Pancreas (tissue), 10 donors: ENCODE data around the gene GSTM3. TPM values are rescaled to one million over a fixed set of nuclear protein-coding genes. Genes with fewer than 3 reads are reported as not detected.

ENCODE experiments used
- ATAC-seq, 4 donors: fragments of 200-7000 bp; cut with Tn5 transposase; one replicate each; pipeline versions ENCODE4 v1.8.0 to v1.9.1; 2020; ENCODE audit warnings: mild to moderate bottlenecking in 4 of 4, moderate library complexity in 4 of 4
- DNase-seq, 6 donors: peaks; one replicate each; pipeline ENCODE4 v3.0.0-alpha.2; 2020
- FAIRE-seq: peaks from 2 replicates; lab custom pipeline; 2012; peaks lifted over from hg19 to GRCh38; lab: Jason Lieb, UNC
- H3K27ac ChIP-seq, 4 donors: fragments of 200-600 bp; sonication (generic); 1 replicate in 3 of 4; 2 replicates in 1 of 4; pipeline versions ENCODE4 v1.5.0 to v1.8.0; 2020
- H3K27me3 ChIP-seq, 4 donors: fragments of 200-600 bp; one replicate each; pipeline ENCODE4 v1.8.0; 2021
- H3K36me3 ChIP-seq, 3 donors: fragments of 200-600 bp; sonication (generic) in 1 of 3; one replicate each; pipeline versions ENCODE4 v1.5.0 to v1.8.0; 2020 to 2021
- H3K4me1 ChIP-seq, 3 donors: fragments of 200-600 bp; one replicate each; pipeline ENCODE4 v1.8.0; 2021
- H3K4me3 ChIP-seq, 4 donors: fragments of 200-600 bp; sonication (generic) in 2 of 4; one replicate each; pipeline versions ENCODE4 v1.5.0 to v1.8.0; 2020 to 2021
- H3K9me3 ChIP-seq, 4 donors: fragments of 200-600 bp; one replicate each; pipeline ENCODE4 v1.8.0; 2021
- WGBS, 2 donors: extraction: QIAGEN DNeasy Blood & Tissue Kit; methylation state at CpG; one replicate each; pipeline ENCODE4 v1.1.7; 2013; 5-methylcytosine and 5-hydroxymethylcytosine counted together
- intact Hi-C, 3 donors: fragments of 100-400 bp; cut with DNase I; formaldehyde crosslinking; loops; one replicate each; pipeline versions ENCODE4 v1.11.1 to v1.14.2; 2022
- polyA plus RNA-seq, 2 donors: library from polyadenylated mRNA; stranded (reverse); fragments of 200-250 nt; gene quantifications; one replicate each; pipeline ENCODE4 v1.2.3, GENCODE V29; 2013
- total RNA-seq, 6 donors: library from RNA; stranded (reverse); fragmentation: NEBNext Ultra II Directional in 4 of 6; extraction: Animal tissue kit (Norgen Biotek cat#: 25700) in 4 of 6; gene quantifications; one replicate each; pipeline versions ENCODE4 v1.2.1 to v1.2.4, GENCODE V29; 2021 to 2023
- TF ChIP-seq, protein P1 (sequence below), 4 donors: fragments of 200-600 bp; sonication (generic) in 3 of 4; IDR thresholded peaks; one replicate each; pipeline versions ENCODE4 v1.5.0 to v1.8.0; 2021; ENCODE audit warnings: antibody characterized with exemption in 4 of 4
- donor health status: healthy with polysubstance abuse.
- donor health status: DM: no; HTN: no; CAD: no; lungs with moderate emphysema.
- donor health status: DM: no; HTN: no; CAD: no.
- donor health status: control.
- donor health status: control.
- donor health status: Bipolar disorder and iron deficiency.
- donor health status: DM: yes; HTN: yes; CAD: no.
- donor health status: DM: no; HTN: no; CAD: no.
- donor health status: DM: no; HTN: no; CAD: no.
- donor health status: DM: yes; HTN: yes; CAD: no.

Gene GSTM3
- total and polyA plus RNA-seq, 8 donors, result 13.9 to 58.1 (median 24.7) TPM

DNA sequence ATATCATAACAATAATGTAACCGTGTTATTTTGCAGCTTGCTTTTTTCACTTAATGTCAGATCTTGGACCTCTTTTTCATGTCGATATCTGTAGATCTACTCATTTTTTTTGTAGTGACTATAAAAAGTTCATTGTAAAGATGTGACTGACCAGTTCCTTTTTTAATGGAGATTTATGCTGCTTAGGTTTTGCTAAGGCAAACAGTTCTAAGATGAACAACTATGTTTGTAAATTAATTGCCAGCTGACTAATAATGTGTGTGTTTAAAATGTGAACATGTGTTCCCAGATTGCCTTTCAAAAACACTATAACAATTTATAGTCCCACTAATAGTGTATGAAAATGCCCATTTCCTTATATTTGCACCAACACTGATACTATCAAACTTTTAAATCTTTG is 41.0 kb upstream of the GSTM3 start:
- TF ChIP-seq, protein P1, sequence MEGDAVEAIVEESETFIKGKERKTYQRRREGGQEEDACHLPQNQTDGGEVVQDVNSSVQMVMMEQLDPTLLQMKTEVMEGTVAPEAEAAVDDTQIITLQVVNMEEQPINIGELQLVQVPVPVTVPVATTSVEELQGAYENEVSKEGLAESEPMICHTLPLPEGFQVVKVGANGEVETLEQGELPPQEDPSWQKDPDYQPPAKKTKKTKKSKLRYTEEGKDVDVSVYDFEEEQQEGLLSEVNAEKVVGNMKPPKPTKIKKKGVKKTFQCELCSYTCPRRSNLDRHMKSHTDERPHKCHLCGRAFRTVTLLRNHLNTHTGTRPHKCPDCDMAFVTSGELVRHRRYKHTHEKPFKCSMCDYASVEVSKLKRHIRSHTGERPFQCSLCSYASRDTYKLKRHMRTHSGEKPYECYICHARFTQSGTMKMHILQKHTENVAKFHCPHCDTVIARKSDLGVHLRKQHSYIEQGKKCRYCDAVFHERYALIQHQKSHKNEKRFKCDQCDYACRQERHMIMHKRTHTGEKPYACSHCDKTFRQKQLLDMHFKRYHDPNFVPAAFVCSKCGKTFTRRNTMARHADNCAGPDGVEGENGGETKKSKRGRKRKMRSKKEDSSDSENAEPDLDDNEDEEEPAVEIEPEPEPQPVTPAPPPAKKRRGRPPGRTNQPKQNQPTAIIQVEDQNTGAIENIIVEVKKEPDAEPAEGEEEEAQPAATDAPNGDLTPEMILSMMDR (IDR thresholded peaks at IDR 0.05), result no peak
- WGBS, 2 donors, result 86% methylated on average over 2 of the region's 2 CpGs
- Histone ChIP-seq H3K27me3 (no peaks in the 10 kb centered on the region), H3K36me3 (no peaks in the 10 kb centered on the region), H3K27ac (no peak overlapping the region), H3K4me1 (no peaks in the 10 kb centered on the region), H3K4me3 (no peak overlapping the region), H3K9me3 (no peaks in the 10 kb centered on the region)
- FAIRE-seq (no peak), DNase-seq (no peak), ATAC-seq (no peak)
- intact Hi-C loops, result no loop called here

GRCh38 chr1:109780982-109781381 is 40.1 kb upstream of the GSTM3 start:
- Histone ChIP-seq H3K36me3 (no peaks in the 10 kb centered on the region), H3K4me3 (no peak overlapping the region), H3K27me3 (no peaks in the 10 kb centered on the region), H3K27ac (no peak overlapping the region), H3K9me3 (no peaks in the 10 kb centered on the region), H3K4me1 (no peaks in the 10 kb centered on the region)
- WGBS, 2 donors, result 93 to 100% methylated on average over 1 of the region's 1 CpG
- no peak for ATAC-seq
- intact Hi-C loops, result no loop called here
- FAIRE-seq, result no peak
- DNase-seq, result no peak
- TF ChIP-seq, protein P1 (IDR thresholded peaks at IDR 0.05), result no peak

GRCh38 chr1:109777980-109778625 is 37.3 kb upstream of the GSTM3 start:
- FAIRE-seq (no peak), DNase-seq (peak in 2 of 6 donors; percentile 26 to 31), ATAC-seq (no peak)
- no peak overlapping the region for H3K4me3 ChIP-seq
- no peaks in the 10 kb centered on the region for H3K9me3 ChIP-seq
- H3K27ac ChIP-seq, result no peak overlapping the region
- intact Hi-C loops, result loop anchor here (2.0 to 10.0 kb wide), 4 partner anchors 199 to 233 kb away; partner anchors contain the start of gene GNAI3 (in 1 of the 3)
- TF ChIP-seq, protein P1 (IDR thresholded peaks at IDR 0.05), result no peak
- H3K27me3 ChIP-seq, result no peaks in the 10 kb centered on the region
- H3K4me1 ChIP-seq, result no peaks in the 10 kb centered on the region
- H3K36me3 ChIP-seq, result no peaks in the 10 kb centered on the region
- 79 to 85% methylated on average over 9 of the region's 9 CpGs for WGBS, 2 donors

- no peaks in the 10 kb centered on the region for H3K9me3 ChIP-seq
- TF ChIP-seq, protein P1 (IDR thresholded peaks at IDR 0.05), result no peak
- FAIRE-seq (no peak), DNase-seq (peak in 2 of 6 donors; percentile 24 to 27), ATAC-seq (no peak)
- H3K27ac ChIP-seq, result no peak overlapping the region
- no peak overlapping the region for H3K4me3 ChIP-seq
- H3K4me1 ChIP-seq, result no peaks in the 10 kb centered on the region
- H3K27me3 ChIP-seq, result no peaks in the 10 kb centered on the region
- 68 to 76% methylated on average over 7 of the region's 7 CpGs for WGBS, 2 donors
- intact Hi-C loops, result loop anchor here (2.0 to 10.0 kb wide), 4 partner anchors 200 to 233 kb away; partner anchors contain the start of gene GNAI3 (in 1 of the 3)
- no peaks in the 10 kb centered on the region for H3K36me3 ChIP-seq
Measured at GRCh38 chr1:109777436-109777835, 36.6 kb upstream of the GSTM3 start.

DNA sequence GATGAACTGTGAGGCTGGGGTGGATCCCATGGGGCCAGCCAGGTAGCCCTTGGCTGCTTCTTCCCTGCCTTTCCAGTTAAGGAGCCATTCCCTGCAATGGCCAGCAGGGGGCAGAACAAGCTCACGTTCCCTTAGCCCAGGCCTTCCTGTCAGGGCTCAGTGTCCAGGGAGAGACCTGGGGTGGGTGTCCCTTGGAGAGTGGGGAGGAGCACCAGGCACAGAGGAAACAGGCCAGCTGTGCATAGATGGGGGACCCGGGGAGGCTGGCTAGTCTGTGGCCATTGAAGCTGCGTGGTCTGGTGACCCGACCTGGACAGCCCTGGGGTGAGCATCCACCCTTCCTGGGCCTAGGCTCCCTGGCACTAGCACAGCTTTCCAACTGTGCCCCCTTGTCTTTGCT is 36.1 kb upstream of the GSTM3 start:
- peak; percentile 66 to 88 (median 82) for DNase-seq
- Histone ChIP-seq H3K4me3 (no peak overlapping the region), H3K4me1 (no peaks in the 10 kb centered on the region), H3K36me3 (no peaks in the 10 kb centered on the region), H3K9me3 (no peaks in the 10 kb centered on the region), H3K27me3 (no peaks in the 10 kb centered on the region), H3K27ac (no peak overlapping the region)
- 21 to 27% methylated on average over 4 of the region's 4 CpGs for WGBS, 2 donors
- TF ChIP-seq, protein P1 (IDR thresholded peaks at IDR 0.05), result peak; percentile 89 to 97 (median 94)
- intact Hi-C loops, result loop anchor here (2.0 to 10.0 kb wide), 4 partner anchors 200 to 232 kb away; partner anchors contain the start of gene GNAI3 (in 1 of the 3)
- no peak for FAIRE-seq
- peak; percentile 82 to 91 (median 88) for ATAC-seq
